GM12801 (cell line): ENCODE results near the gene KRTAP10-4.

Experiments used
- CTCF ChIP-seq: IDR thresholded peaks from one replicate; pipeline ENCODE4 v1.5.1; 2011; ENCODE audit warnings: control low read depth; ENCODE audit not compliant: insufficient read length; ENCODE audit errors: extremely low read depth

The KRTAP10-4 gene

GRCh38 chr21:44549525-44550211 is 23.9 kb upstream of the KRTAP10-4 start:
- TF ChIP-seq CTCF, result no peak

GRCh38 chr21:44550807-44551206 is 22.7 kb upstream of the KRTAP10-4 start:
- TF ChIP-seq CTCF, result no peak

GRCh38 chr21:44551340-44551961 is 22.1 kb upstream of the KRTAP10-4 start, which contains the start of gene KRTAP10-2:
Gene KRTAP10-2, minus strand, starts transcription at chr21:44551505. Its CDS starts 47 bp downstream, at chr21:44551458.
- no peak for TF ChIP-seq CTCF

GRCh38 chr21:44552136-44552535 is 21.4 kb upstream of the KRTAP10-4 start:
- no peak for TF ChIP-seq CTCF

GRCh38 chr21:44552681-44553080 is 20.8 kb upstream of the KRTAP10-4 start:
- no peak for TF ChIP-seq CTCF

GRCh38 chr21:44555200-44555875 is 18.2 kb upstream of the KRTAP10-4 start:
- TF ChIP-seq CTCF, result no peak

- no peak for TF ChIP-seq CTCF
Measured at GRCh38 chr21:44556879-44557278, 16.6 kb upstream of the KRTAP10-4 start.
